Lung microvascular endothelial cell (primary cell): Measurements from ENCODE around the gene SIL1. TPM values are rescaled to one million over a fixed set of nuclear protein-coding genes. Genes with fewer than 3 reads are reported as not detected.
"Not testable (repeated sequence)": the region's sequence is repeated elsewhere in the genome, so short reads cannot be mapped to it uniquely, and the experiment has no call there.

Source experiments
- DNase-seq, 2 donors: peaks; one replicate each; pipeline versions ENCODE4 v3.0.0 to v3.0.0-alpha.2; 2010; ENCODE audit warnings: low read depth in 2 of 2
- total RNA-seq: library from RNA; depleted of rRNA; stranded (reverse); fragments of >200 nt; gene quantifications from 2 replicates; pipeline ENCODE4 v1.2.1, GENCODE V29; 2014

The SIL1 gene
- total RNA-seq, 1 donor from 2014 or later, result 55.4 TPM

GRCh38 chr5:138927544-138927943, 270.6 kb downstream of the SIL1 start:
- DNase-seq, result no peak

DNA sequence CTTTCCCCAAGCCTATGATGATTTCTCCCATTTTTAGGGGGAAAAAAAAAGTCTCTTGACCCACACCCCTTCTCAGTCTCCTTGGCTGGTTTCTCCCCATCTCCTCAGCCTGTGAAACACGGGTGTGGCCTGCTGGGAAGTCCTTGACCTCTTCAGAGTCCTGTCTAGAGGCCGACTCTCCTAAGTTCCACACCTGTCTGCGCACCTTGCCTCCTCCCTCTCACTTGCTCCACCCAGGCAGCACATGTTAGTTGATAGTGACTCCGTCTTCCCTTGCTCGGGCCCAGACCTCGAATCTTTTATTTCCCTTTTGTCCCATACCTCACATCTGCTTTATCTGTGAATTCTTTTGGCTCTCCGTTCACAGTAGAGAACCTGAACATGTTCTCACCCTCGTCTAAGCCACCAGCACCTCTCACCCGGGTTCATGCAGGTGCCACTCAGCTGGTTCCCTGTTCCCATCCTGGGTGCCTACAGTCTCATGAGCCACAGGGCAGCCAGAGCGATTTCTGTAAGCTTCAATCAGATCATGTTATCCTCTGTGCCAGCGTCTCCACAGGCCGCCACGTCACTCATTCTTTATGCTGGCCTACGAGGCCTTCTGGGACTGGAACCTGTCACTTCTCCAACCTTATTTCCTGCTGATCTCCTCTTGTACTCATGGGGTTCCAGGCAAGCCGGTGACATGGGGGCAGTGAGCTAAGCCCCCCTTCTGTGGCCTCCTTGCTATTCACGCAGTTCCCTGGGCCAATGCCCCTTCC, 271.3 kb downstream of the SIL1 start:
- DNase-seq, result no peak

DNA sequence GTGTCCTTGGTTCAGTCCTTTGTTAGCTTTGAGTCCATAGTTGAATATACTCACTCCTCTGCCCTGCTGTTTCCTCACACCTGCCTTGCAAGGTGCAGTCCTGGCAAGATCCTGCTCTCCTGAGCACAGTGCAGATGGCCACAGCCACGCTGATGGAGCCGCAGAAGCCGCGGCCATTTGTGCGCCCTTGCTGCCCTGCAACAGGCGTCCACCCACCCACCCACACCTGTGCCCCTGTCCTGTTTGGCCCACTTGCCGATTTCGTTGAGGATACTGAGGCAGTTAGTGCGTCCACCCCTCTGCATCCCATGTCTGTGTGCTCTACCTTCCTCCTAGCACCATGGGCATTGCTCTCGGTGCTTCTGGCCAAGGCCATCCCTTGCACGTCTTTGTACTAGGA, 271.9 kb downstream of the SIL1 start:
- DNase-seq, result no peak

GRCh38 chr5:138925090-138925635, 273.0 kb downstream of the SIL1 start:
- DNase-seq, result no peak

DNA sequence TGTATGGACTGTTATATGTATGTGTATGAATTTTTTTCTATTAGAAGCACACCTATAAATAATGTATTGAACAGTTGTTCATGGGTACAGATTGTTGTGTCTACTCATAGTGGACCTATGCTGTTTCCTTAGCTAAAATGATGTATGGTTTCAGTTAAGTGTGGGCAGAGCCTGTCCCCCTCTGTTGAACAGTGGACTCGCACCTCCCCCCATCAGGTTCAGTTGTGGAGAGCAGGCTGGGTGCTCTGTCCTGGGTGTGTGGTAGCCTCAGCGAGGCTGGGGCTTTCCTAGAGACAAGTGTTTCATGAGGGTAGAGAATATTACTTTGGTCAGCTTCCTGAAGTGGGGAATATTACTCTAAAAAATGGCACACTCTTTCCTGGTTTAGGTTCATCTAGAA, 275.7 kb downstream of the SIL1 start:
- no peak for DNase-seq

DNA sequence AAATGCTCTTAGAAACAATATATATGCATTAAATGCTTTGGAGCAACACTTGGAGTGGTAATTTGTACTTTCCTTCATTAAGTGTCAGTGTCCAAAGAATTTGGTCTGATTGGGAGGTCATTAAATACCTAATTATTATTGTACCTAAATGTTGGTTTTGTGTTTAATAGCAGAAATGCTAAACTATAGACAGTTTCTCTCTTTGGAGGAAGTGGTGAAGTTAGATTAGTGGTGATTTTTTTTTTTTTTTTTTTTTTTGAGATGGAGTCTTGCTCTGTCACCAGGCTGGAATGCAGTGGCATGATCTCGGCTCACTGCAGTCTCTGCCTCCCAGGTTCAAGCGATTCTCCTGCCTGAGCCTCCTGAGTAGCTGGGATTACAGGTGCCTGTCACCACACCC, 276.8 kb downstream of the SIL1 start:
- DNase-seq, result not testable (repeated sequence)

DNA sequence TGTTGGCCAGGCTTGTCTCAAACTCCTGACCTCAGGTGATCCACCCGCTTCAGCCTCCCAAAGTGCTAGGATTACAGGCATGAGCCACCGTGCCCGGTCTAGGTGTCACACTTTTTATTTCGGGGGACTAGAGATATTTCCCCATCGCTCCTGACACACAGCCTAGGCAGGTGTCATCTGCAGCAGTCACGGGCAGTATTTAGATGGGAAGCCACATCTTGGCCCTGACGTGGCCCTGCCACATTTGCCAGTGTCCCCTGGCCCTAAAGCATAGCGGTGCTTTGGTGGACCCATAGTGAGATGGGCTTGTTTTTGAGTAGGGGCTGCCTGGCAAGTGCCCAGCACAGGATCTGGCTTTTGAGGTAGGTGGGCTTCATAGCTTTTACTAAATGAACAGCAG, 278.0 kb downstream of the SIL1 start:
- no peak for DNase-seq

DNA sequence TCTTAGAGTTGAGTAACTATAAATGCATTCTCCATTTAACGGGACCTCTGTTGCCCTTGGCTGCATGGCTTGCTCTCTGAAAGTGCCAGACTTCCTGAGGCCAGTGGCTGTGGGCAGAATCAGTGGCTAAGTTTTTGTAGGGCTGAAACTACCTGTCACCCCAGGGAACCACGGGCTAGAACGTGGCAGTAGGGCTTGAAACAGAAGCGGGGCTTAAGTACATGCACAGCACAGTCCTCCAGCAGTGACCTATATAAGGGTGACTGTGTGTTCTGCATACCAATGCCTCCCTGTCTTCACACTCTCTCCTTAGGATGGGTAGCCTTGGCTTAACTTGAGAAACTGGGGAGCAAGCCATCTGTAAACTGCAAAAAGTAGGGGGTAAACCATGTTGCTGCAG, 279.5 kb downstream of the SIL1 start:
- no peak for DNase-seq

GRCh38 chr5:138914338-138914737, 283.8 kb downstream of the SIL1 start:
- no peak for DNase-seq

DNA sequence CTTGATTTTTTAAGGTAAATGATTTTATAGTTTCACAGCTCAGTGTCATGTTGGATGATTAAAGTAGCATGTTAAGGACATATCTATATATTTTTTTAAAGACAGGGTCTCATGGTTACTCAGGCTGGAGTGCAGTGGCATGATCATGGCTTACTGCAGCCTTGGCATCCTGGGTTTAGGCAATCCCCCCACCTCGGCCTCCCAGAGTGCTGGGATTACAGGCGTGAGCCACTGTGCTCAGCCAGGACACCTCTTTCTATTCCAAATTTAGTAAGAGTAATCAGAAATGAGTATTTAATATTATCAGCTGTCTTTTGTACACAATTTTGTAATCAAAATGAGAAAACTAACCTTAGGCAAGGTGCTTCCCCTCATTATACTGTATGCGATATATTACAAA, 284.4 kb downstream of the SIL1 start:
- no peak for DNase-seq

DNA sequence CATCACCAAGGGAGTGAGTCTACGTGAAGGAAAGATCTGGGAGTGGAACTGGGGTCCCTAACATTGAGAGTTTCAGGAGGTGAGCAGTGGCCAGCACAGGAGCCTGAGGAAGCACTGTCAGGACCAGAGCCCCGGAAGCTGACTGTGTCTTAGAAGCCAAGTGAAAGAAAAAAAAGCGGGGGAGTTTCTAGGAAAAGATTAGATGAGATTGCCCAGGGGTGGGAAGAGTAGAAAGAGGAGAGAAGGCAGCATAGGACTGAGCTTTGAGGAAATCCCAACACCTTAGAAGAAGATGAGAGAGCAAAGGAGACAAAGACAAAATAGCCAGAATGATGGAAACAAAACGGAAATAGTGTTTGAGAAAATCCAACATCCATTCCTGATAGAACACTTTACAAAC, 286.1 kb downstream of the SIL1 start:
- no peak for DNase-seq

DNA sequence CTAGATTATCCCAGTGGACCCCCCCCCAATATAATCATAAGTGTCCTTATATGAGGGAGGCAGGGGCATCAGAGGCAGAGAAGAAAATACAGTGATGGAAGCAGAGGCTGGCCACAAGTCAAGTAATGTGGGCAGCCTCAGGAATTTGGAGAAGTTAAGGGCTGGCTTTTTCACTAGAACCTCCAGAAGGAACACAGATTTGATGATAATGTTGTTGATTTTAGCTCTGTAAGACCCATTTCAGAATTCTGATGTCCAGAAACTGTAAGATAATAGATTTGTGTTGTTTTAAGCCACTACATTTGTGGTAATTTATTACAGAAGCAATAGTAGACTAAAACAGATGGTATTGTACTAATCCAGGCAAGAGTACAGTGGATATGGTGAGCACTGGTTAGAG, 286.7 kb downstream of the SIL1 start:
- no peak for DNase-seq

GRCh38 chr5:138910546-138911185, 287.5 kb downstream of the SIL1 start:
- no peak for DNase-seq

- no peak for DNase-seq
Measured at GRCh38 chr5:138909734-138910133, 288.4 kb downstream of the SIL1 start.

DNA sequence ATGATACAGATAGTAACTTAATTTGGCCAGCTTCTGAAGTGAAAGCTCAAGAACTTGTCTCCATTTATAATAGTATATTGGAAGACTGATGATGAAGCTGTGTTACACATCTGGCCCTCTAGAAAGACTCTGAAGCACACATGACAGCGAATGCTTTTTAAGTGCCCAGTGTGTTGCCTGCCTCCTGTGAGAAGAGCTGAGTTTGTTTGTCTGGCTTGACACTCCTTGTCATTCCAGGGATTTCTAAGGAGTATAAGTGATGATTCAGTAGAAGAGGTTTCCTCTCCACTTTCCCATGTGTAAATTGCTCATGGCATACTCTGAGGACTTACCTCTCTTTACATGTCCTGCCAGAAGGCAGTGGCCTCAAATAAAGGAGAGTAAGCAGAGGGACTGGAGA, 292.6 kb downstream of the SIL1 start:
- DNase-seq, result peak in 1 of 2 donors; percentile 52

GRCh38 chr5:138903130-138903775, 294.9 kb downstream of the SIL1 start:
- DNase-seq, result peak; percentile 81 to 91

GRCh38 chr5:138901716-138902115, 296.5 kb downstream of the SIL1 start:
- DNase-seq, result no peak

- DNase-seq, result peak; percentile 85 to 90
Measured at GRCh38 chr5:138900281-138900965, 297.7 kb downstream of the SIL1 start.

DNA sequence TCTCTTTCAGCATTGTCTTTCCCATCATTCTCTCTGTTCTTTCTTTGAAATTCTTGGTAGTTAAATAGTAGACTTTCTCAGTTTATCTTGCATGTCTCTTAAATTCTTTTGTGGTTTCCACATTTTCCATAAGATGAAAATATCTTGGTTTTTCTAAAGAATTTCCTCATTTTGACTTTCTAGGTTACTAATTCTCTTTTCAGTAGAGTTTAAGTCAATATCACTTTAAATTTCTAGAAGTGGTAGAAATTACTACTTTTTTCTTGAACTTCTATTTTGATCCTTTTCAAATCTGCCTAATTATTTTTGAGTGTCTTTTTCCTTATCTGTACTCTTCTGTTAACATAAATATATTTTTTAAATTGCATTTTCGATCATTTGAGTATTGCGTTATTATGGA, 299.4 kb downstream of the SIL1 start:
- no peak for DNase-seq

DNA sequence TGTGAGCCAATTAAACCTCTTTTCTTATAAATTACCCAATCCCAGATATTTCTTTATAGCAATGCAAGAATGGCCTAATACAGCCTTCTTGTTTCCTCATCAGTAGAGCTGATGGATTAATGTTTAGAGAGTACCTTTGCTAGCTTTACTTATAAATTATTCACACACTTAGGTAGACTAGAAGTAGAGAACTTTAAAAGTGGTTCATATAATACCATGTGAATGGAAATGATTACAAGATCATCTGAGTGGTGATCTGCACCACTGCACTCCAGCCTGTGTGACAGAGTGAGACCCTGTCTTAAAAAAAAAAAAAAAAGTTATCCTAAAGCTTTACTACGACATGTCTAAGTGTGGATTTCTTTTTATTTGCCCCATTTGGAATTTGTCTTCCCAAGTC, 299.9 kb downstream of the SIL1 start:
- no peak for DNase-seq
